Esophagus squamous epithelium (tissue), 5 donors: ENCODE measurements around the gene DHRS3. TPM values are rescaled to one million over a fixed set of nuclear protein-coding genes. Genes with fewer than 3 reads are reported as not detected.
A peak's percentile ranks its signal among the peaks of the same experiment; 100 is the strongest.

Experiments
- DNase-seq: peaks from one replicate; lab custom pipeline; 2025; lab: John Stamatoyannopoulos, UW
- H3K27ac ChIP-seq, 4 donors: fragments of 200-600 bp; sonication (generic); one replicate each; pipeline ENCODE4 v1.5.1; 2016 to 2019; ENCODE audit warnings: mild to moderate bottlenecking in 1 of 4
- H3K27me3 ChIP-seq, 4 donors: fragments of 200-600 bp; sonication (generic); 1 replicate in 3 of 4; 2 replicates in 1 of 4; pipeline versions ENCODE4 v1.5.1 to v1.6.0; 2017 to 2021; ENCODE audit warnings: antibody characterized with exemption in 1 of 4
- H3K36me3 ChIP-seq, 3 donors: fragments of 200-600 bp; sonication (generic); one replicate each; pipeline ENCODE4 v1.5.1; 2016 to 2019
- H3K4me1 ChIP-seq, 3 donors: fragments of 200-600 bp; sonication (generic); one replicate each; pipeline ENCODE4 v1.5.1; 2017 to 2019
- H3K4me3 ChIP-seq, 4 donors: fragments of 200-600 bp; sonication (generic); 1 replicate in 3 of 4; 2 replicates in 1 of 4; pipeline ENCODE4 v1.5.1; 2016 to 2019; ENCODE audit warnings: mild to moderate bottlenecking in 2 of 4, moderate library complexity in 1 of 4
- H3K9me3 ChIP-seq, 3 donors: fragments of 200-600 bp; sonication (generic); one replicate each; pipeline ENCODE4 v1.5.1; 2016 to 2019
- POLR2A ChIP-seq, 4 donors: fragments of 450-650 bp; IDR thresholded peaks; one replicate each; pipeline ENCODE4 v1.6.1; 2017; ENCODE audit warnings: antibody characterized with exemption in 4 of 4, mild to moderate bottlenecking in 4 of 4, moderate library complexity in 3 of 4
- WGBS, 2 donors: methylation state at CpG; one replicate each; pipeline ENCODE4 v1.1.5; 2018; 5-methylcytosine and 5-hydroxymethylcytosine counted together
- intact Hi-C: fragments of 100-400 bp; cut with DNase I; formaldehyde crosslinking; loops from one replicate; pipeline ENCODE4 v1.15.0; 2022
- total RNA-seq, 4 donors: library from RNA; depleted of rRNA; stranded (reverse); fragments of >200 nt; gene quantifications; one replicate each; pipeline ENCODE4 v1.1.0, GENCODE V29; 2016
- TF ChIP-seq, protein P1 (sequence below), 6 experiments: fragments of 450-650 bp in 4 of 6; fragments of 200-600 bp in 2 of 6; sonication (generic) in 2 of 6; IDR thresholded peaks; one replicate each; pipeline ENCODE4 v1.5.1; 2016 to 2019; ENCODE audit warnings: antibody characterized with exemption in 6 of 6, mild to moderate bottlenecking in 4 of 6, moderate library complexity in 4 of 6
- donor health status: DM: yes; HTN: yes; CAD: no.

DHRS3 gene
- total RNA-seq, 4 donors from 2014 or later, result 87.7 to 166 (median 117) TPM

DNA sequence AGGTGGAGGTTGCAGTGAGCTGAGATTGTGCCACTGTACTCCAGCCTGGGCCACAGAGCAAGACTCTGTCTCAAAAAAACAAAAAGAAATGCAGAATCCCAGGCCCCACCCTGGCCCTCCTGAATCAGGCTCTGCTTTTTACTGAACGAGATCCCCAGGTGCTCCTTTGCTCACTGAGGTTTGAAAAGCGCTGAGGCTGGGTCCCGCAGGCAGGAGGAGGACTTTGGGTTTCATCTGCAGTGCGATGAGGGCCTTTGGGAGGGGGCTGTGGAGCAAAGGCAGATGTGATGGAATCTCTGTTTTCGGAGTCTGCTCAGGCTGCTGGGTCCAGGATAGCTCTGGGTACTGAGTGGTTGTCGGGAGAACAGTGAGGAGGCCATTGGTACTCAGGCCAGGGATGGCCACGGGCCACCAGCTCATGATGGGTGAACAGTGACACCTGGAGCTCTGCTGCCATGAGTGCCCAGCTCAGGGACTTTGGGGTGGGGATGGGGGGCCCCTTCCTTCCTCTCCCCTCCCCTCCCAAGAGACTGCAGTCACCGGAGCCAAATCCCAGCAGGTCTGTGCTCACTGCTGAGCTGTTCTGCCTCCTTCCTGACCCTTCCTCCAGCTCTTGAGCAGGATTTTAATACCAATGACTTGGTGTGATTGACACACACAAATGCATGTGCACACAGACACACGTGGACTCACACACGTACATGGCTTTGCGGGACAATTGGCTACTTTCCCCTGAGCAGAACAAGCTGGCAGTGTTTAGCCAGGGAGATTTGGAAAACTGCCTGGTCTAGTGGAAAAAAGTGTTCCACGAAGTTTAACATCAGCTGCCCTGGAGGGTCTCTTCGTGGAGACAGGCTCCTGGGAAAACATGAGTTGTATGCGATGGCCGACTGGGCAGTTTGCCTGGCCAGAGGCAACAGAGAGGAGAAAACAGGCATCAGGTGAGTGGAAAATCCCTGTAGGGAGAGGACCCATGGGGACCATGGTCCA is 3.6 kb upstream of the DHRS3 start:
- intact Hi-C loops, result loop anchor here (10.0 kb wide), 1 partner anchor 307 kb away; no protein-coding TSS in a partner anchor
- Histone ChIP-seq H3K4me3 (no peak overlapping the region), H3K9me3 (no peaks in the 10 kb centered on the region), H3K27me3 (no peaks in the 10 kb centered on the region), H3K36me3 (no peaks in the 10 kb centered on the region), H3K27ac (peak overlapping the region in 3 of 4 donors; percentile 70 to 100 (median 96)), H3K4me1 (peaks cover 31 to 54% (median 32%) of the 10 kb centered on the region in 3 donors)
- TF ChIP-seq POLR2A (IDR thresholded peaks at IDR 0.05), result no peak
- TF ChIP-seq, protein P1, sequence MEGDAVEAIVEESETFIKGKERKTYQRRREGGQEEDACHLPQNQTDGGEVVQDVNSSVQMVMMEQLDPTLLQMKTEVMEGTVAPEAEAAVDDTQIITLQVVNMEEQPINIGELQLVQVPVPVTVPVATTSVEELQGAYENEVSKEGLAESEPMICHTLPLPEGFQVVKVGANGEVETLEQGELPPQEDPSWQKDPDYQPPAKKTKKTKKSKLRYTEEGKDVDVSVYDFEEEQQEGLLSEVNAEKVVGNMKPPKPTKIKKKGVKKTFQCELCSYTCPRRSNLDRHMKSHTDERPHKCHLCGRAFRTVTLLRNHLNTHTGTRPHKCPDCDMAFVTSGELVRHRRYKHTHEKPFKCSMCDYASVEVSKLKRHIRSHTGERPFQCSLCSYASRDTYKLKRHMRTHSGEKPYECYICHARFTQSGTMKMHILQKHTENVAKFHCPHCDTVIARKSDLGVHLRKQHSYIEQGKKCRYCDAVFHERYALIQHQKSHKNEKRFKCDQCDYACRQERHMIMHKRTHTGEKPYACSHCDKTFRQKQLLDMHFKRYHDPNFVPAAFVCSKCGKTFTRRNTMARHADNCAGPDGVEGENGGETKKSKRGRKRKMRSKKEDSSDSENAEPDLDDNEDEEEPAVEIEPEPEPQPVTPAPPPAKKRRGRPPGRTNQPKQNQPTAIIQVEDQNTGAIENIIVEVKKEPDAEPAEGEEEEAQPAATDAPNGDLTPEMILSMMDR (IDR thresholded peaks at IDR 0.05), result no peak
- no peak for DNase-seq
- WGBS, 2 donors, result 41 to 52% methylated on average over 9 to 12 of the region's 15 CpGs

DNA sequence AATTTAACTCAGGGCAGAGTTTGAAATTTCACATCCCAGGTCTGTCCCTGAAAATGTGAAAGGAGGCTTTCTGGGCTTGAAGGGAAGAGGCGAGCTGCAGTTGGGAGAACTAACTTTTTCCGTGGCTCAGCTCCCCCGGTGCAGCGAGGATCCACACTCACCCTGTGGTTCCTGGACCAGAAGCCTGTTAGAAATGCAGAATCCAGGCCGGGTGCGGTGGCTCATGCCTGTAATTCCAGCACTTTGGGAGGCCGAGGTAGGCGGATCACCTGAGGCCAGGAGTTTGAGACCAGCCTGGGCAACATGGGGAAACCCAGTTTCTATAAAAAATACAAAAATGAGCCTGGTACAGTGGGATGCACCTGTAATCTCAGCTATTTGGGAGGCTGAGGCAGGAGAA is 2.9 kb upstream of the DHRS3 start:
- peak overlapping the region in 3 of 4 donors; percentile 1 to 100 (median 96) for H3K27ac ChIP-seq
- whole genome bisulfite sequencing, 2 donors, result 92% methylated on average over 6 of the region's 8 CpGs; no CpG with 5 or more reads in 1 of the 2 donors

DNA sequence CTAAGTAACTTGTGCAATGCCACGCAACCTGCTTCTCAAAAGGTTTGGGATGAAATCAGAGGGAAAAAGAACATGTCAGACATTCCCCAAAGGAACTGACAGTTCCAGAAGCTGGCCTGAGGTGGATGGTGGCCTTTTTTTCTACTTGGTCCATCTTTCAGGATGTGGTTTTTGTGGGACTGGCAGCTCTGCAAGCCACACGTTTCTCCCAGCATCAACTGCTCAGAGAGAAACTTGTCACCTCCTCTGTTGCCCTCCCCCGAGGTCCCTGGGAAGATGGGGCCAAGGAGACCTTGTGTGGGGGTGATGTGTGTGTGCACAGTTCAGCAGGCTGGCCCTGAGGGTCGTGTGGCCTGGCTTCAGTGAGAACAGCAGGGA is 2.5 kb upstream of the DHRS3 start:
- H3K27ac ChIP-seq, result peak overlapping the region in 3 of 4 donors; percentile 96 to 100 (median 97)
- H3K4me1 ChIP-seq, result peaks cover 35 to 60% (median 36%) of the 10 kb centered on the region in 3 donors
- H3K9me3 ChIP-seq, result no peaks in the 10 kb centered on the region
- DNase-seq, result no peak
- intact Hi-C loops, result loop anchor here (10.0 kb wide), 1 partner anchor 306 kb away; no protein-coding TSS in a partner anchor
- H3K36me3 ChIP-seq, result no peaks in the 10 kb centered on the region
- no peak overlapping the region for H3K4me3 ChIP-seq
- 28 to 31% methylated on average over 4 of the region's 4 CpGs for WGBS, 2 donors
- no peak for TF ChIP-seq POLR2A (IDR thresholded peaks at IDR 0.05)
- H3K27me3 ChIP-seq, result no peaks in the 10 kb centered on the region

More for the DNA sequence above, 2.9 kb upstream of the DHRS3 start:
- Histone ChIP-seq H3K36me3 (no peaks in the 10 kb centered on the region), H3K9me3 (no peaks in the 10 kb centered on the region), H3K4me1 (peaks cover 32 to 55% (median 33%) of the 10 kb centered on the region in 3 donors), H3K27me3 (no peaks in the 10 kb centered on the region), H3K4me3 (no peak overlapping the region)
- intact Hi-C loops, result loop anchor here (10.0 kb wide), 1 partner anchor 306 kb away; no protein-coding TSS in a partner anchor
- DNase-seq, result no peak
- TF ChIP-seq, protein P1 (IDR thresholded peaks at IDR 0.05), result no peak
- no peak for TF ChIP-seq POLR2A (IDR thresholded peaks at IDR 0.05)

GRCh38 chr1:12619792-12620487 is 1.9 kb upstream of the DHRS3 start:
- no peaks in the 10 kb centered on the region for H3K36me3 ChIP-seq
- H3K9me3 ChIP-seq, result no peaks in the 10 kb centered on the region
- peak overlapping the region; percentile 53 to 97 (median 80) for H3K4me3 ChIP-seq
- no peak for DNase-seq
- no peaks in the 10 kb centered on the region for H3K27me3 ChIP-seq
- H3K4me1 ChIP-seq, result peaks cover 38 to 65% (median 38%) of the 10 kb centered on the region in 3 donors
- WGBS, 2 donors, result 13 to 14% methylated on average over 15 to 23 of the region's 23 CpGs
- peak overlapping the region; percentile 96 to 100 (median 98) for H3K27ac ChIP-seq
- TF ChIP-seq, protein P1 (IDR thresholded peaks at IDR 0.05), result peak; percentile 89 to 99 (median 98)
- no peak for TF ChIP-seq POLR2A (IDR thresholded peaks at IDR 0.05)
- intact Hi-C loops, result loop anchor here (10.0 kb wide), 1 partner anchor 305 kb away; no protein-coding TSS in a partner anchor
